Spleen (tissue), 7 donors: Measurements from ENCODE around the gene ALAD.
"Not testable (repeated sequence)": the region's sequence is repeated elsewhere in the genome, so short reads cannot be mapped to it uniquely, and the experiment has no call there.

Source experiments
- CTCF ChIP-seq, 11 experiments: fragments of 200-600 bp in 7 of 11; fragments of 450-650 bp in 4 of 11; sonication (generic) in 4 of 11; IDR thresholded peaks in 8 of 11; conservative IDR thresholded peaks in 3 of 11; 1 replicate in 7 of 11; 2 replicates in 4 of 11; pipeline versions ENCODE4 v1.4.0 to v1.8.0; 2016 to 2021; ENCODE audit warnings: antibody characterized with exemption in 11 of 11, inconsistent platforms in 4 of 11, mild to moderate bottlenecking in 1 of 11
- POLR2A ChIP-seq, 3 donors: fragments of 450-650 bp; IDR thresholded peaks; one replicate each; pipeline ENCODE4 v1.5.1; 2017; ENCODE audit warnings: antibody characterized with exemption in 3 of 3, mild to moderate bottlenecking in 1 of 3
- POLR2AphosphoS5 ChIP-seq, 3 donors: sonication (generic); formaldehyde crosslinking; IDR thresholded peaks; one replicate each; pipeline ENCODE4 v1.5.1; 2017; ENCODE audit warnings: antibody characterized with exemption in 3 of 3
- donor health status: DM: no; HTN: no; CAD: no; lungs with moderate emphysema.
- donor health status: DM: no; HTN: no; CAD: no.
- donor health status: DM: no; HTN: no; CAD: no.

- TF ChIP-seq CTCF (IDR thresholded peaks at IDR 0.05 in 8 of 11, conservative IDR thresholded peaks at IDR 0.05 in 3 of 11); POLR2AphosphoS5 (IDR thresholded peaks at IDR 0.05); POLR2A (IDR thresholded peaks at IDR 0.05): not testable (repeated sequence)
Observed at GRCh38 chr9:113379094-113379828, 21.8 kb downstream of the ALAD start.
